GM12872 (cell line): Measurements from ENCODE around the gene RPRD1B.

Source experiments
- CTCF ChIP-seq: IDR thresholded peaks from 3 replicates; pipeline ENCODE4 v1.5.1; 2011; ENCODE audit warnings: low read depth, mild to moderate bottlenecking, low read length, moderate library complexity; ENCODE audit not compliant: insufficient read depth

Gene RPRD1B

GRCh38 chr20:38117205-38117604 lies 83.7 kb downstream of the RPRD1B start:
- TF ChIP-seq CTCF, result no peak

GRCh38 chr20:38117635-38118034 lies 84.1 kb downstream of the RPRD1B start:
- TF ChIP-seq CTCF, result no peak

GRCh38 chr20:38119446-38119845 lies 85.9 kb downstream of the RPRD1B start:
- no peak for TF ChIP-seq CTCF

- no peak for TF ChIP-seq CTCF
These were observed 87.1 kb downstream of the RPRD1B start for GRCh38 chr20:38120625-38120988.

GRCh38 chr20:38121741-38122140 lies 88.2 kb downstream of the RPRD1B start:
- TF ChIP-seq CTCF, result no peak

GRCh38 chr20:38123021-38123587 lies 89.6 kb downstream of the RPRD1B start:
- no peak for TF ChIP-seq CTCF

GRCh38 chr20:38125157-38126056 lies 91.9 kb downstream of the RPRD1B start:
- TF ChIP-seq CTCF, result 0 out of 3 replicates have a peak, but pooled peaks have one; percentile 6
